Activated CD8-positive, alpha-beta T cell treated with anti-CD3 and anti-CD28 coated beads for 36 hours (primary cell): ENCODE results near the gene SH3BP5L. TPM values are rescaled to one million over a fixed set of nuclear protein-coding genes. Genes with fewer than 3 reads are reported as not detected.

ENCODE experiments used
- ATAC-seq: fragments of 200-7000 bp; cut with Tn5 transposase; one replicate; pipeline ENCODE4 v1.10.0; 2021; ENCODE audit warnings: mild to moderate bottlenecking, moderate library complexity
- CTCF ChIA-PET: fragments of 350-600 bp; sonication (Branson Sonifier 250); formaldehyde crosslinking; loops from one replicate; lab custom pipeline; 2021; ENCODE audit warnings: antibody characterized with exemption; lab: Charles Lee
- POLR2A ChIA-PET: fragments of 350-600 bp; sonication (Branson Sonifier 250); formaldehyde crosslinking; loops from one replicate; lab custom pipeline; 2021; ENCODE audit warnings: antibody characterized with exemption; lab: Charles Lee
- DNase-seq: peaks from one replicate; pipeline ENCODE4 v3.0.0-alpha.2; 2020
- H3K27ac Mint-ChIP-seq: one replicate; pipeline ENCODE4 v1.8.0; 2021; ENCODE audit warnings: mild to moderate bottlenecking, mixed read lengths
- H3K27me3 Mint-ChIP-seq: one replicate; pipeline ENCODE4 v1.8.0; 2021; ENCODE audit warnings: mixed read lengths
- H3K36me3 Mint-ChIP-seq: one replicate; pipeline ENCODE4 v1.8.0; 2021; ENCODE audit warnings: low read depth, mixed read lengths
- H3K4me1 Mint-ChIP-seq: one replicate; pipeline ENCODE4 v1.8.0; 2021; ENCODE audit warnings: low read depth, mixed read lengths
- H3K4me3 Mint-ChIP-seq: one replicate; pipeline ENCODE4 v1.8.0; 2021; ENCODE audit warnings: mild to moderate bottlenecking, moderate library complexity, mixed read lengths
- H3K9me3 Mint-ChIP-seq: one replicate; pipeline ENCODE4 v1.8.0; 2021; ENCODE audit warnings: mixed read lengths
- intact Hi-C: fragments of 100-400 bp; cut with micrococcal nuclease; formaldehyde crosslinking; loops from one replicate; pipeline ENCODE4 v1.10.0; 2022
- total RNA-seq, 2 experiments: library from RNA; stranded (reverse); gene quantifications; one replicate each; pipeline ENCODE4 v1.2.3, GENCODE V29; 2021
- TF ChIP-seq, protein P1 (sequence below): fragments of 200-600 bp; IDR thresholded peaks from one replicate; pipeline ENCODE4 v1.8.0; 2022; ENCODE audit warnings: antibody characterized with exemption, mild to moderate bottlenecking

SH3BP5L gene
- total RNA-seq, 2 experiments from 2014 or later, result 16.2 to 18.3 TPM

DNA sequence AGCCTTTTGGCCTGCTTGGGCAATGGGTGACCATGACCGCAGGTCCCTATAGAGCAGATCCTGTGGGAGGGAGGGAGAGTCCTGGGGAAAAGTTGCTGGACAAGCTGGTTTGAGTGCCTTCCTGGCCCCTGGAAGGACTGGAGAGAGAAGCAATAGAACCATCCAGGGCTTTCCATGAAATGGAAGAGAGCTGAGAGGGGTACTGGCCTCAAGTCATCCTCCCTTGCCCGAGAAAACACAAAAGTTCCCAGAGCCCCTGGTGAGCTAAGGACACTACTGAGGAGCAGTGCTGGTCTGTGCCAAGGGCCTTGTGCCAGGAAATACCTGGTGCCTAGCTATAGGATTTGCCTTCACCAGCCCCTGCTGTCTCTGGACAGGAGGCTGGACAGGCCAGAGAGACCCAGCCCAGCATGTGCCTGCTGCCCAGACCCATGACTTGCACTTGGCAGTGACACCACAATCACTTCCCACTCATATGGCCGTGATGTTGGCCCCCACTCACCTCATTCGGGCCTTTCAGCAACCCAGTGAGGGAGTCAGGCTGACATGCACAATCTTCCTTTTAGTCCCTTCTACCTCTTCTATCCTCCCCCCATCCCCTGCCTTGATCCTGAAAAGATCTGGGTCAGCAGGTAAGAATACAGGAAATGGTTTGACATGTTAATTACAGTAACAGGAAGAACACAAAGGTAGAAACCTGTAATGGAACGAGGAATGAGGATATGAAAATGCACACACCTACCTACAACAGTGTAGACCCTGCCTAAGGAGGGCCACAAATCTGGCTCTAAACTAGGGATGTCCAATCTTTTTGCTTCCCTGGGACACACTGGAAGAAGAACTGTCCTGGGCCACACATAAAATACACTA is 7.0 kb downstream of the SH3BP5L start:
- ChIA-PET POLR2A (interaction anchor here (0.6 to 1.1 kb wide), 2 partner anchors 19 to 67 kb away, joined by 3 read pairs; no protein-coding TSS in a partner anchor), CTCF (interaction anchor here (0.6 to 1.8 kb wide), 2 partner anchors 12 to 14 kb away, joined by 4 to 5 read pairs; no protein-coding TSS in a partner anchor)
- intact Hi-C loops, result no loop called here
- peak overlapping the region; percentile 72 for H3K27ac Mint-ChIP-seq
- peaks cover 29% of the 10 kb centered on the region for H3K36me3 Mint-ChIP-seq
- no peaks in the 10 kb centered on the region for H3K9me3 Mint-ChIP-seq
- peak; percentile 51 for ATAC-seq
- H3K4me1 Mint-ChIP-seq, result peaks cover 58% of the 10 kb centered on the region
- TF ChIP-seq, protein P1, sequence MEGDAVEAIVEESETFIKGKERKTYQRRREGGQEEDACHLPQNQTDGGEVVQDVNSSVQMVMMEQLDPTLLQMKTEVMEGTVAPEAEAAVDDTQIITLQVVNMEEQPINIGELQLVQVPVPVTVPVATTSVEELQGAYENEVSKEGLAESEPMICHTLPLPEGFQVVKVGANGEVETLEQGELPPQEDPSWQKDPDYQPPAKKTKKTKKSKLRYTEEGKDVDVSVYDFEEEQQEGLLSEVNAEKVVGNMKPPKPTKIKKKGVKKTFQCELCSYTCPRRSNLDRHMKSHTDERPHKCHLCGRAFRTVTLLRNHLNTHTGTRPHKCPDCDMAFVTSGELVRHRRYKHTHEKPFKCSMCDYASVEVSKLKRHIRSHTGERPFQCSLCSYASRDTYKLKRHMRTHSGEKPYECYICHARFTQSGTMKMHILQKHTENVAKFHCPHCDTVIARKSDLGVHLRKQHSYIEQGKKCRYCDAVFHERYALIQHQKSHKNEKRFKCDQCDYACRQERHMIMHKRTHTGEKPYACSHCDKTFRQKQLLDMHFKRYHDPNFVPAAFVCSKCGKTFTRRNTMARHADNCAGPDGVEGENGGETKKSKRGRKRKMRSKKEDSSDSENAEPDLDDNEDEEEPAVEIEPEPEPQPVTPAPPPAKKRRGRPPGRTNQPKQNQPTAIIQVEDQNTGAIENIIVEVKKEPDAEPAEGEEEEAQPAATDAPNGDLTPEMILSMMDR, result no peak
- H3K27me3 Mint-ChIP-seq, result no peaks in the 10 kb centered on the region
- no peak overlapping the region for H3K4me3 Mint-ChIP-seq
- DNase-seq, result no peak

DNA sequence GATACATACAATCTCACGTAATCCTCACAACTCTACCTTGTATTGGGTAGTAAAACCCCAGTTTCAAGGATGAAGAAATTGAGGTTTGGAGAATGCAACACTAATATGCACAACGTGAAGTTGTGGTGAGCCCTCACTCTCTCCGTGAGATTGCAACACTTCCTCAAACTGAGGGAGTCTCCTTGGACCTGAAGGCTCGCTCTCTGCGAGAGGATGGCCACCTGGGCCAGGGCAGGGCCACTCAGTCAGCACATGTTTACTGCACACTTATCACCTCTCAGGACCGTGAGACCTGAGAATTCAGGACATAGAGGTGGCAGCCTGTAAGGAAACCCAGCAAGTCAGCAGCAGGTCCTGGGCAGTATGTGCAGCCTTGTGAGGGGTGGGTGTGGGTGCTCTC is 8.7 kb downstream of the SH3BP5L start:
- DNase-seq, result no peak
- no peak for ATAC-seq
- ChIA-PET CTCF (no interaction called here), POLR2A (interaction anchor here (1.1 kb wide), 1 partner anchor 9 kb away, joined by 4 read pairs; the partner anchor contains the start of gene SH3BP5L)
- Mint-ChIP-seq H3K9me3 (no peaks in the 10 kb centered on the region), H3K27me3 (no peaks in the 10 kb centered on the region), H3K36me3 (peaks cover 37% of the 10 kb centered on the region), H3K4me1 (peaks cover 44% of the 10 kb centered on the region), H3K27ac (peak overlapping the region; percentile 65), H3K4me3 (no peak overlapping the region)
- TF ChIP-seq, protein P1, result no peak
- intact Hi-C loops, result no loop called here

DNA sequence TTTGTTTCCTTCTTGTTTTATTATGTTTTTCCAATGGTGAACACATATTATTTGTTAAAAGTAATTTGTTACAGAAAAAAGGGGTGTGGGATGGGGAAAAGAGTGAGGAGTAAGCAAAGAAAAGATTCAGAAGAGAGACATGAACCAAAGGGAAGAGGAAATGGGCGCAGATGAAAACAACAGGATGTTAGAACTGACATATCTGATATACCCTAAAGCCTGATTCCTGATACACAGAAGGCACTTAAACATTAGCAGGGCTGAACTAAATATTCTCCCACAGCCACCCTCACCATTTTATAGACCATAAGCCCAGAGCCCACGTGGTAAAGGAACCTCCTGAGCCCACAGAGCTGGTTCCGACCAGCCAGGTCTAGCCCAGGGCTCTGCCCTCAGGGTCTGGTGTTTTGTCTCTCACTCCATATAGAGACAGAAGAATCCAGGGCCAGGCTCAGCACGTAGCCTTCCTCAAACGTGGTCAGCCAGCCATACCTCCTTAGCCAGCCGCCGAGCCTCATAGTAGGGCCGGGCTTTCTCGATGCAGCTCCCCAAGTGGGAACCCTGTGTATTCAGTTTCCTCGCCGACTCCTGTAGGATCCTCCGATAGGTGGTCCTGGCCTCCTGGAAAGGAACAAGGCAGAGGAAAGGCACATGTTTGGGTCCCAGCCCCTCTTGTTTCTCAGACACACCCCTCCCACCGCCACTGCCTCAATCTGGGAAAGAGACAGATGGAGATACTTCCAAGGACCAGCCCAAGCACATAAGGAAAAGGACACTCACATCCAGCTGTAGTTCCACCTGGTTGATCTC is 9.5 kb downstream of the SH3BP5L start:
- no peak overlapping the region for H3K4me3 Mint-ChIP-seq
- ATAC-seq (no peak), DNase-seq (no peak)
- peaks cover 36% of the 10 kb centered on the region for H3K4me1 Mint-ChIP-seq
- intact Hi-C loops, result no loop called here
- ChIA-PET CTCF (no interaction called here), POLR2A (interaction anchor here (1.1 kb wide), 1 partner anchor 10 kb away, joined by 4 read pairs; the partner anchor contains the start of gene SH3BP5L)
- peak overlapping the region; percentile 10 for H3K27ac Mint-ChIP-seq
- peaks cover 40% of the 10 kb centered on the region for H3K36me3 Mint-ChIP-seq
- no peaks in the 10 kb centered on the region for H3K9me3 Mint-ChIP-seq
- TF ChIP-seq, protein P1, result no peak
- H3K27me3 Mint-ChIP-seq, result no peaks in the 10 kb centered on the region

DNA sequence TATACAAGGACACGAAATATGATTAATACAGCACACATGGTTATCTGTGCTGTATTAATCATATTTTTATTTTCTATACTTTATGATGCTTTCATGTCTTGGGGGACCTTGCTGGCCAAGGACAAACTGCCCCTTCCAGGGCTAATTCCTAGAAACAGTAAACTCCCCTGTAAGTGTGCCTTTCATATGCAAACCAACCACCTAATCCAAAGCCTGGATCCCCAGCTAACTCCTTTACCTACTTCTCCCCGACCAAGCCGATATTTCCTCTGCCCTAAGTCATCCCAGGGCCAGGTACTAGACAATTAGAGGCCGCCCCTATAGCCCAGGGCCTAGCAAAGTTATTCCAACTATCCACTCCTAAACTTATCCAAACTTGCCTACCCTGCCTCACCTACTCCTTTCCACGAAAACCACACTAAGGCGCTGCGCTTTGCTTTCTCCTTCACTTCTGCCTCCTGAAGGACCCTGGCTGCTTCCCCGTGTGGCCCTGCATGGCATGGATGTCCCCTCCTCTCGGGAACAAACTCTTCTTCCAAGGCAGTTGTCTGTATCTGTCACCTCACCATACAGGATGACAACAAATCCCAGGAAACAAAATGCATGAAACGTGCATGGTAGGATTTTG is 10.2 kb downstream of the SH3BP5L start:
- TF ChIP-seq, protein P1, result no peak
- H3K36me3 Mint-ChIP-seq, result peaks cover 38% of the 10 kb centered on the region
- H3K27me3 Mint-ChIP-seq, result no peaks in the 10 kb centered on the region
- no peaks in the 10 kb centered on the region for H3K9me3 Mint-ChIP-seq
- intact Hi-C loops, result no loop called here
- no peak overlapping the region for H3K4me3 Mint-ChIP-seq
- peak overlapping the region; percentile 10 for H3K27ac Mint-ChIP-seq
- CTCF ChIA-PET, result no interaction called here
- peaks cover 29% of the 10 kb centered on the region for H3K4me1 Mint-ChIP-seq
- POLR2A ChIA-PET, result no interaction called here
- no peak for DNase-seq
- ATAC-seq, result no peak
